NCI-H128 (cell line): ENCODE results near the gene MUL1.
A peak's percentile ranks its signal among the peaks of the same experiment; 100 is the strongest.
"Not testable (repeated sequence)": the region's sequence is repeated elsewhere in the genome, so short reads cannot be mapped to it uniquely, and the experiment has no call there.

Experiments
- DNase-seq: peaks from one replicate; lab custom pipeline; 2025; ENCODE audit not compliant: unreplicated experiment; lab: John Stamatoyannopoulos, UW

Gene MUL1

DNA sequence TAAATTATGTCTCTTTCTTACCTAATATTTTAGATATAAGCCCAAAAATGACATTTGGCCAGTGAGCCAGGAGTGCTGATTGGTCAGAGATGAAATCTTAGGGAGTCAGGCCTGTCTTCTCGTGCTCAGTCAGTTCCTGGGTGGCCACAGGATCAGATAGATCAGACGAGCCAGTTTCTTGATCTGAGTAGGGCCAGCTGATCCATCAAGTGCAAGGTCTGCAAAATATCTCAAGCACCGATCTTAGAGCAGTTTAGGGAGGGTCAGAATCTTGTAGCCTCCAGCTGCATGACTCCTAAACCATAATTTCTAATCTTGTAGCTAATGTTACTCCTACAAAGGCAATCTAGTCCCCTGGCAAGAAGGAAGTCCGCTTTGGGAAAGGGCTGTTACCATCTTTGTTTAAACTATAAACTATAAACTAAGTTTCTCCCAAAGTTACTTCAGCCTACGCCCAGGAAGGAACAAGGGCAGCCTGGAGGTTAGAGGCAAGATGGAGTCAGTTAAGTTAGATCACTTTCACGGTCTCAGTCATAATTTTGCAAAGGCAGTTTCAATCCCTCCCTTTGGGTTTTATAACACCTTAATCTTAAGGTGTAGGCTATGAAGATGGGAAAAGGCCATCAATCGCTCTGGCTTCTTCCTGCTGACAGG, 11.8 kb upstream of the MUL1 start:
- not testable (repeated sequence) for DNase-seq

DNA sequence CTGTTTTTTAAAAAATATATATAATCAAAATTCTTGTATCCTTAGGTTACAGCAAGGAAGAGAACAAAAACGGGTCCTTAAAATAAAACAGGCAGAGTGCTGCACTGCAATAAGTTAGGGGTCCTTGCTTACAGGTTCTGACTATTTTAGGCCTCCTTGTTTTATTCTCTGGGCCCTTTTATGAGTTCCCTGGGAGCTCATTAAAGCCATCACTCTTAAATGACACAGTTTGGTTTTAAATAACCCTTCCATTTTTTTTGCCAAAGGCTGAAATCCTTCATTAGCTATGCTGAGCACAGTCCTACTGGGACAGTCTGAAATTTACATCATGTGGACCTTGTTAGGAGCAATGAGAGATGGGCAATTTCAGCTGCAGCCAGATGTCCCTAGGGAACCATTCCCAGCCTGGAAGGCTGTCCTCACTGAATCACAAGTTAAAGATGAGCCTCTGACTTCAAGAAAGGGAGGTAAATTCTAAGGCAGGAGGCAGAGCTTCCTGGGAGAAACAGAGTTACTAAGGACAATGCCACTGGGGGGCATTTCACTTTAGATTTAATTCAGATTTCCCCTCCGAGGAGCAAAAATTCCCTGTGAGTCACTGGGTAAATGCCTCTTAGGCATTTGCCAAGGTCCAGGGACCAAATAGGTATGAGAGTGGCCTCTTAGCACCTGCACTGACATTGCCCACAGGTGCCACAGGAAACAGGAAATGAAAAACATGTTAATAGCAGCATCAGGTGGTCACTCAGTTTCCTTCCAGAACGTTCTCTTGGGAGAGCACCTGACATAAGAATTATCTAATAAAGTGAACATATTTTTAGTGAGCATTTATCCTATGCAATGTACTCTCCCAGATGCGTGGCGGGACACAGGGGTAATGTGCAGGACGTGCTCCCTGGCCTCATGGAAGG, 3.8 kb upstream of the MUL1 start:
- DNase-seq = no peak

- no peak for DNase-seq
Measured at GRCh38 chr1:20508411-20508771, 440 bp upstream of the MUL1 start.

DNA sequence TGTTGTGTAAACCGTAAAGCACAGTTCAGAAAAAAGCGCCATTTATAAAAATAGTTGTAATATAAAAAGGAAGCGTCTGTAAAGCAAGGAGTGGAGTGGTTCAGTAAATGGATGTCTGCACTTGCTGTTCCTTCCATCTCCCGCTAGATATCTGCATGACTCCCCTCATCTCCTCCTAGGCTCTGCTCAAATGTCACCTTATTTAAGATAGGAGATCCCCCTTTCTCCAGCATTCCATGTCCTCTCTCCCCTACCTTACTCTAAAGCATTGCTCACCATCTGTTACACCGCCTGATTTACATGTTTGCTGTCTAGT, 745 bp downstream of the MUL1 start:
- DNase-seq = no peak

GRCh38 chr1:20505488-20505887, 2.5 kb downstream of the MUL1 start:
- no peak for DNase-seq

GRCh38 chr1:20500716-20501115, 7.2 kb downstream of the MUL1 start:
- DNase-seq = no peak

GRCh38 chr1:20499718-20500117, 8.2 kb downstream of the MUL1 start:
- no peak for DNase-seq

GRCh38 chr1:20499105-20499504, 8.8 kb downstream of the MUL1 start:
- DNase-seq = no peak

- DNase-seq = no peak
Measured at GRCh38 chr1:20498116-20498515, 9.8 kb downstream of the MUL1 start.

DNA sequence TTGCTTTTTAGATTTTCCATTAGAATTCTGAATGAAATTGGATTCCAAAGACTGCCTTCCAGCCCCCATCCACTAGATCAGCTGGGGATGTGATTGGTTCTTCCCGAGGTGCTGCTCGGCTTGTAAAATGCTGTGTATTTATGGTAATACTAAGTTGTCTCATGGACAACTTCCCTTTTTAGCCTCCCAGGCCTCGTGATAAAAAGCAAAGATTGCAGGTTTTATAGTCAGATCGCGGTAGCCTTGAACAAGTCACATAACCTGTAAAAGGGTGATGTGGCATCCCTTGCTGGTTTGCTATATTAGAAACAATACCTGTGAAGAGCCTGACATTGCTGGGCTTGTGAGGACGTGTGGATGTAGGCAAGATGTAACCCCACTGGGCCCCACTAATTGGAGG, 10.4 kb downstream of the MUL1 start:
- no peak for DNase-seq

- DNase-seq = not testable (repeated sequence)
Measured at GRCh38 chr1:20496725-20497383, 11.1 kb downstream of the MUL1 start.

DNA sequence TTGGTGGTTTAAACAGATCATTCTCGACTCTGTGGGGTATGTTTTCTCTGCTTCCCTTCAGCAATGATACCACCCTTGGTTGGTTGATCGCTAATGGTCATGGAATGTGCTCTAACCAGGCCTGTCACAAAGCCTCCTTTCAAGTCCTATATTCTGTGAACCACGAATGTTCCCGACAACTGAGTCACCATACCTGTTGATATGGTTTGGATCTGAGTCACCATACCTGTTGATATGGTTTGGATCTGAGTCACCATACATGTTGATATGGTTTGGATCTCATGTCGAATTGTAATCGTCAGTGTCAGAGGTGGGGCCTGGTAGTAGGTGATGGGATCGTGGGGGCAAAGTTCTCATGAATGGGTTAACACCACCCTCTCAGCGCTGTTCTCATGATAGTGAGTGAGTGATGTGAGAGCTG, 11.7 kb downstream of the MUL1 start:
- DNase-seq = no peak

DNA sequence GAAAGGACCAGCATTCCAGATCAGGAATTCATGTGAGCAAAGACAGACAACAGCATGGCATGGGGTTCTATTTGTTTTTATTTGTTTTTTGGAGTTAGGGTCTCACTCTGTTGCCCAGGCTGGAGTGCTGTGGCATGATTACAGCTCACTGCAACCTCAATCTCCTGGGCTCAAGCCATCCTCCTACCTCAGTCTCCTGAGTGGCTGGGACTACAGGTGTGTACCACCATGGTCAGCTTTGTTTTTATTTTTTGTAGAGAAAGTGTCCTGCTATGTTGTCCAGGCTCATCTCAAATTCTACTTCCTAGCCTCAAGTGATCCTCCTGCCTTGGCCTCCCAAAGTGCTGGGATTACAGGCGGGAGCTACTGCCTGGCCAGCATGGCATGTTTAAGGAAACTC, 12.3 kb downstream of the MUL1 start:
- DNase-seq = no peak

GRCh38 chr1:20494609-20495311, 13.2 kb downstream of the MUL1 start:
- no peak for DNase-seq

GRCh38 chr1:20493839-20494608, 13.9 kb downstream of the MUL1 start:
- peak; percentile 95 for DNase-seq

DNA sequence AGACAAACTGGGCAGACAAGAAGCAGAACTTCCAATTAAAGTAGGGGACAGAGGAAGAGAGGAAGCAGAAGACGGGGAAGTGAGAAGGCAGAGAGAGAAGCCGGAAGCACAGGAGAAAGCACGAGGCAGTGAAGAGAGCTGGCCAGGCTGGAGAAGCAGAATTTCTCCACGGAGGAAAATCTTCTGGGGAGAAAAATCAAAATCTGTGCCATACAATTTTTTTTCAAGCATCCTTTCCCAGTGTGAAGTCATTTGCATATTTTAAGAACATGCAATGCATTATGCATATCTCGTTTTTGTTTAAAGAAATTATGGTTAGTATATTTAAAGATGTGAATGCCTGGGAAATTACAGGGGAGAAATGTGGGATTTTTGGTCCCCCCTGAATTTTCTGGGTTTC, 14.6 kb downstream of the MUL1 start:
- no peak for DNase-seq

- DNase-seq = no peak
Measured at GRCh38 chr1:20492751-20493150, 15.2 kb downstream of the MUL1 start.

GRCh38 chr1:20491866-20492265, 16.1 kb downstream of the MUL1 start:
- no peak for DNase-seq

- DNase-seq = no peak
Measured at GRCh38 chr1:20491178-20491577, 16.8 kb downstream of the MUL1 start.

GRCh38 chr1:20487236-20487590, 20.7 kb downstream of the MUL1 start:
- DNase-seq = no peak
